NT2/D1 (cell line): ENCODE measurements around the gene LGALS7.

Experiments used
- DNase-seq: peaks from one replicate; pipeline ENCODE4 v3.0.0-alpha.2; 2011; ENCODE audit warnings: low read depth, low spot score
- H3K27me3 ChIP-seq: 2 replicates; pipeline ENCODE4 v1.6.0; 2011; ENCODE audit warnings: mild to moderate bottlenecking; ENCODE audit not compliant: insufficient read length, insufficient read depth
- H3K36me3 ChIP-seq: 2 replicates; pipeline ENCODE4 v1.6.1; 2011; ENCODE audit warnings: mild to moderate bottlenecking, low read length, mixed read lengths; ENCODE audit not compliant: insufficient read depth, insufficient read length
- H3K4me1 ChIP-seq: 2 replicates; pipeline ENCODE4 v1.5.1; 2011; ENCODE audit not compliant: insufficient read depth, insufficient read length
- H3K4me3 ChIP-seq: 2 replicates; pipeline ENCODE4 v1.5.1; 2011; ENCODE audit warnings: low read depth; ENCODE audit not compliant: insufficient read length
- H3K9ac ChIP-seq: 2 replicates; pipeline ENCODE4 v1.6.0; 2011; ENCODE audit warnings: low read depth; ENCODE audit not compliant: insufficient read length
- H3K9me3 ChIP-seq: 2 replicates; pipeline ENCODE4 v1.5.1; 2011; ENCODE audit warnings: mild to moderate bottlenecking, low read length; ENCODE audit not compliant: insufficient read depth
- SUZ12 ChIP-seq: IDR thresholded peaks from 2 replicates; pipeline ENCODE4 v1.6.1; 2011; ENCODE audit not compliant: insufficient read length, insufficient read depth; ENCODE audit errors: extremely low read depth
- YY1 ChIP-seq: IDR thresholded peaks from 2 replicates; pipeline ENCODE4 v1.6.1; 2011; ENCODE audit not compliant: insufficient read length, insufficient read depth
- ZNF274 ChIP-seq: IDR thresholded peaks from 2 replicates; pipeline ENCODE4 v1.6.1; 2011; ENCODE audit warnings: mild to moderate bottlenecking, low read depth, low read length

The LGALS7 gene

GRCh38 chr19:38729653-38730469, 43.5 kb downstream of the LGALS7 start:
- Histone ChIP-seq H3K27me3 (no peaks in the 10 kb centered on the region), H3K36me3 (peaks cover 74% of the 10 kb centered on the region), H3K4me3 (no peak overlapping the region), H3K4me1 (peaks cover 13% of the 10 kb centered on the region), H3K9me3 (no peaks in the 10 kb centered on the region), H3K9ac (no peak overlapping the region)
- DNase-seq, result peak; percentile 43
- no peak for TF ChIP-seq ZNF274
- no peak for TF ChIP-seq YY1
- TF ChIP-seq SUZ12, result no peak

GRCh38 chr19:38728752-38729541, 44.4 kb downstream of the LGALS7 start:
- no peak for DNase-seq
- Histone ChIP-seq H3K4me1 (peaks cover 8% of the 10 kb centered on the region), H3K27me3 (no peaks in the 10 kb centered on the region), H3K36me3 (peaks cover 84% of the 10 kb centered on the region), H3K9me3 (no peaks in the 10 kb centered on the region), H3K4me3 (no peak overlapping the region), H3K9ac (no peak overlapping the region)
- TF ChIP-seq SUZ12 (no peak), ZNF274 (no peak), YY1 (no peak)

GRCh38 chr19:38727868-38728660, 45.3 kb downstream of the LGALS7 start:
- no peak for TF ChIP-seq ZNF274
- no peak for TF ChIP-seq SUZ12
- no peak for TF ChIP-seq YY1
- H3K9ac ChIP-seq, result no peak overlapping the region
- no peak for DNase-seq

GRCh38 chr19:38727306-38727867, 45.9 kb downstream of the LGALS7 start:
- DNase-seq, result no peak
- no peaks in the 10 kb centered on the region for H3K27me3 ChIP-seq
- no peaks in the 10 kb centered on the region for H3K9me3 ChIP-seq
- TF ChIP-seq SUZ12 (no peak), ZNF274 (no peak), YY1 (no peak)
- no peak overlapping the region for H3K9ac ChIP-seq
- H3K36me3 ChIP-seq, result peaks cover 94% of the 10 kb centered on the region
- no peak overlapping the region for H3K4me3 ChIP-seq
- H3K4me1 ChIP-seq, result peaks cover 8% of the 10 kb centered on the region

More at GRCh38 chr19:38727868-38728660, 45.3 kb downstream of the LGALS7 start:
- Histone ChIP-seq H3K9me3 (no peaks in the 10 kb centered on the region), H3K36me3 (peaks cover 92% of the 10 kb centered on the region), H3K27me3 (no peaks in the 10 kb centered on the region), H3K4me1 (peaks cover 8% of the 10 kb centered on the region), H3K4me3 (no peak overlapping the region)

GRCh38 chr19:38726761-38727301, 46.5 kb downstream of the LGALS7 start:
- Histone ChIP-seq H3K27me3 (no peaks in the 10 kb centered on the region), H3K4me3 (no peak overlapping the region), H3K9me3 (no peaks in the 10 kb centered on the region), H3K4me1 (peaks cover 8% of the 10 kb centered on the region), H3K9ac (no peak overlapping the region), H3K36me3 (peaks cover 96% of the 10 kb centered on the region)
- DNase-seq, result no peak
- TF ChIP-seq ZNF274, result no peak
- TF ChIP-seq YY1, result no peak
- TF ChIP-seq SUZ12, result no peak

GRCh38 chr19:38726284-38726673, 47.0 kb downstream of the LGALS7 start:
- DNase-seq, result no peak
- H3K4me3 ChIP-seq, result no peak overlapping the region
- peaks cover 12% of the 10 kb centered on the region for H3K4me1 ChIP-seq
- H3K36me3 ChIP-seq, result peaks cover 96% of the 10 kb centered on the region
- no peaks in the 10 kb centered on the region for H3K9me3 ChIP-seq
- H3K9ac ChIP-seq, result no peak overlapping the region
- TF ChIP-seq YY1 (no peak), ZNF274 (no peak), SUZ12 (no peak)
- H3K27me3 ChIP-seq, result no peaks in the 10 kb centered on the region
